Nephron progenitor cell (in vitro differentiated cells): Measurements from ENCODE around the gene ERLIN1.

ENCODE experiments used
- DNase-seq: peaks from one replicate; pipeline ENCODE4 v3.0.0; 2021
- H3K27ac Mint-ChIP-seq: 2 replicates; pipeline ENCODE4 v1.8.0; 2021; ENCODE audit warnings: mild to moderate bottlenecking, moderate library complexity, mixed read lengths
- H3K27me3 Mint-ChIP-seq: 2 replicates; pipeline ENCODE4 v1.8.0; 2021; ENCODE audit warnings: mild to moderate bottlenecking, low read depth, mixed read lengths; ENCODE audit not compliant: poor library complexity
- H3K36me3 Mint-ChIP-seq: 2 replicates; pipeline ENCODE4 v1.8.0; 2021; ENCODE audit warnings: low read depth, mixed read lengths
- H3K4me1 Mint-ChIP-seq: 2 replicates; pipeline ENCODE4 v1.8.0; 2021; ENCODE audit warnings: mixed read lengths
- H3K4me3 Mint-ChIP-seq: 2 replicates; pipeline ENCODE4 v1.8.0; 2021; ENCODE audit warnings: mild to moderate bottlenecking, moderate library complexity, mixed read lengths
- H3K9me3 Mint-ChIP-seq: 2 replicates; pipeline ENCODE4 v1.8.0; 2021; ENCODE audit warnings: mild to moderate bottlenecking, moderate library complexity, mixed read lengths
- CTCF ChIP-seq: fragments of 200-600 bp; sonication (generic); IDR thresholded peaks from 2 replicates; pipeline ENCODE4 v1.5.0; 2021; ENCODE audit warnings: antibody characterized with exemption

ERLIN1 gene

DNA sequence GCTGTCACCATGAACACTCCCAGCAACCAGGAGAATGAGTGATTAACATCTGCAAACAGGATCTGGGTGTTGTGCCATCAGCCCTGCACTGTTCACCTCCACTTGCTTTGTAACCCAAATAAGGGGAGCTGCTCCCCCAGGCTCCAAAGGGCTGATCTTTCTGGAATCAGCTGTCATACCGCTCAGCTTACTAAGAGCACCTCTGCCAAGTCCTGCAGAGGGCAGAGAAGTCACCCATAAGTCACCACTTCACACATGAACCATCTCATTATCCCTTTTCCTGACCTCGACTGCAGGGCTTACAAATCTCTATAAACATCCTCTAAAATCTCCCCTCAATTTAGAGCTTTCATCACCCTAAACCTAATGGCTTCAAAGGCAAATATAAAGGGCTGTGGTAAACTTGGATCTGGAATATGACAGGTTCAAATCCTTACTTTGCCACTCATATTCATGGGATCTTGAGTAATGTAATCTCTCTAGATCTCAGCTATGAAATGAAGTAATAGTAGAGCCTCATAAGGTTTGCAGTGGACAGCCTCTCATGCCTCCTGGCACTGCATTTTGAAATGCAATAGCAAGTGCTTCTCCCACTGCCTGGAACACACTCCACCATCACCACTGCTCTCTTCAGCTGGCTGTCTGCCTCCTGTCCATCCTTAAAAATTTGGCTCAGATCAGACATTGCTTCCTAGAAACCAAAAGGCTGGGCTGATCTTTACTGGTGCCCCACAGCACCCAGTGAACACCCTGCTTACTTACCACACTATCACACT, 38.8 kb downstream of the ERLIN1 start:
- Mint-ChIP-seq H3K4me3 (no peak overlapping the region), H3K36me3 (peaks cover 9% of the 10 kb centered on the region), H3K27ac (no peak overlapping the region), H3K9me3 (no peaks in the 10 kb centered on the region), H3K27me3 (peaks cover 14% of the 10 kb centered on the region), H3K4me1 (peaks cover 7% of the 10 kb centered on the region)
- no peak for TF ChIP-seq CTCF
- DNase-seq = no peak

DNA sequence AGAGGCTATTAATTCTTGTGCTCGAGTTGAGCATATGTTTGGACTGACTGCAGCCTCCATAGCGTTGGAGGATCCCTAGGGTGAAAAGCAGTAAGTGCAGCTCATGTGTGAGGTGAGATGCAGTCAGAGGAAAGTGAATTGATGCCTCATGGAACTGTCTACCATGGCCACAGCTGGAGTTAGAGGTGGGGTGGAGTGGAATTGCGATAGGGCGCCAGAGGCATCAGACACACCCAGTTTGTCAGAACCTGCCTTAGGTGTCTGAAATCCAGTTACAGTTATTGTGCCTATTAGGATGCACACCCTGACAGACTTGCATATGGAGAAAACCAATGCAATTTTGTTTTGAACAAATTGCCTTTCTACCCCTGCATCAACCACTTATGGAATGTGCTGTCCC, 39.4 kb downstream of the ERLIN1 start:
- TF ChIP-seq CTCF = no peak
- Mint-ChIP-seq H3K27ac (no peak overlapping the region), H3K36me3 (peaks cover 3% of the 10 kb centered on the region), H3K9me3 (no peaks in the 10 kb centered on the region), H3K4me1 (peaks cover 7% of the 10 kb centered on the region), H3K27me3 (peaks cover 19% of the 10 kb centered on the region), H3K4me3 (no peak overlapping the region)
- DNase-seq = no peak

GRCh38 chr10:100143756-100144155, 42.1 kb downstream of the ERLIN1 start:
- Mint-ChIP-seq H3K27me3 (peaks cover 36% of the 10 kb centered on the region), H3K4me3 (no peak overlapping the region), H3K36me3 (no peaks in the 10 kb centered on the region), H3K9me3 (no peaks in the 10 kb centered on the region), H3K27ac (no peak overlapping the region), H3K4me1 (peaks cover 7% of the 10 kb centered on the region)
- no peak for TF ChIP-seq CTCF
- no peak for DNase-seq

GRCh38 chr10:100141446-100142087, 44.3 kb downstream of the ERLIN1 start:
- Mint-ChIP-seq H3K9me3 (no peaks in the 10 kb centered on the region), H3K27ac (no peak overlapping the region), H3K27me3 (peaks cover 39% of the 10 kb centered on the region), H3K4me1 (no peaks in the 10 kb centered on the region), H3K36me3 (no peaks in the 10 kb centered on the region), H3K4me3 (no peak overlapping the region)
- DNase-seq = no peak
- TF ChIP-seq CTCF = no peak

DNA sequence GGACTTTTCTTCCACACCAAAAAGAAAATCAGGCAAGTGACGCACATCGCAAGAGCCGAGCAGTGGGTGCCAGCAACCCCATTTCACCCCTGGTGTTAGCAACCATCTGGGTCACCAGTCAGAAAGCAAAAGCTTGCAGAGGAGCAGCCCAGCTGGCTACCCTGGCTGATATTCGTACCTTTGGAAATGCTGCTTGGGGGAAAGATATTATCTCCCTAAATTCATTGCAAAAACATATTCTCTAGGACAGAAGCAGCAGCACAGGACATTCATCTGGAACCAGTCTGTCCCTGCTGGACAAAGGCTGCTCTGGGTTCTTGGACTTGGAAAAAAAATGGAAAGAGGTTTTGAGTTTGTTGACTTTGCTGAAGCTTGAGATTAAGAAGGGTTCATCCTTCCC, 45.8 kb downstream of the ERLIN1 start:
- H3K4me3 Mint-ChIP-seq = no peak overlapping the region
- no peaks in the 10 kb centered on the region for H3K36me3 Mint-ChIP-seq
- H3K27me3 Mint-ChIP-seq = peaks cover 39% of the 10 kb centered on the region
- DNase-seq = no peak
- no peak for TF ChIP-seq CTCF
- no peak overlapping the region for H3K27ac Mint-ChIP-seq
- H3K9me3 Mint-ChIP-seq = peaks cover 7% of the 10 kb centered on the region
- H3K4me1 Mint-ChIP-seq = no peaks in the 10 kb centered on the region
